OCI-LY1 (cell line): Measurements from ENCODE around the gene ATXN7.

ENCODE experiments used
- CTCF ChIP-seq: fragments of 200-600 bp; sonication (generic), shearing (Covaris generic); IDR thresholded peaks from 2 replicates; pipeline ENCODE4 v1.5.1; 2017; ENCODE audit warnings: mild to moderate bottlenecking, antibody characterized with exemption, low read length, moderate library complexity, mixed read lengths
- EZH2 ChIP-seq: fragments of 200-600 bp; sonication (generic), shearing (Covaris generic); IDR thresholded peaks from 2 replicates; pipeline ENCODE4 v1.8.0; 2017; ENCODE audit warnings: borderline replicate concordance, mixed run types, mild to moderate bottlenecking, antibody characterized with exemption, low read length, moderate library complexity, mixed read lengths

DNA sequence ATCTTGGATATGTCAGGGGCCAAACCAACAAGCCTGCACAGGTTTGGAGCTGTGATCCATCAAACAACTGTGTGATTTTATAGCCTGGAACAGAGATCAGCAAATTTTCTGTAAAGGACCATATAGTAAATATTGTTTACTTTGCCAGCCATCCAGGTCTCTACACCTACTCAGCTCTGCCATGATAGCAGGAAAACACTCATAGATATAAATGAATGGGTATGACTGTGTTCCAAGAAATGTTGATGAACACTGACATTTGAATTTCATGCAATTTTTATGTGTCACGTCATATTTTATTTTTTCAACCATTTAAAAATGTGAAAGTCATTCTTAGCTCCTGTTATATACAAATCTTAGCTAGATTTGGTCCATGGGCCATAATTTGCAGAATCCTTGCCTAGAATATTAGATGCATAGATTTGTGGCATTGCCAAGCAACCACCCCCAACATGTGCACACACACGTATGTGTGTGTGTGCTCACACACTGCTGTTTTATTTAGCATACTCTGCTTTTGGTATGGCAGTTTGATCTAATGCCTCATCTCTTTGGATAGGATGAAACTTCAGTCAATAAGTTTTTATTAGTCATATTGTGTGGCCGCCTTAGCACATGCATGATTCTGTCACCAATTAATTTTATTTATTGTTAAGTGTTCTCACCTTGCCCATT lies 6.4 kb downstream of the ATXN7 start:
- TF ChIP-seq CTCF (no peak), EZH2 (no peak)
